Peyer's patch (tissue), 4 donors: Measurements from ENCODE around the gene LONP2.

Experiments used
- CTCF ChIP-seq, 6 experiments: fragments of 450-650 bp in 4 of 6; fragments of 200-600 bp in 2 of 6; sonication (generic) in 1 of 6; IDR thresholded peaks; one replicate each; pipeline ENCODE4 v1.5.1; 2017 to 2019; ENCODE audit warnings: antibody characterized with exemption in 6 of 6, mild to moderate bottlenecking in 3 of 6, moderate library complexity in 1 of 6
- POLR2A ChIP-seq, 2 donors: fragments of 450-650 bp; IDR thresholded peaks; one replicate each; pipeline ENCODE4 v1.5.1; 2017; ENCODE audit warnings: antibody characterized with exemption in 2 of 2, mild to moderate bottlenecking in 2 of 2, moderate library complexity in 2 of 2

GRCh38 chr16:48371393-48371780 is 127.3 kb downstream of the LONP2 start:
- no peak for TF ChIP-seq CTCF (IDR thresholded peaks at IDR 0.05)
- TF ChIP-seq POLR2A (IDR thresholded peaks at IDR 0.05) = no peak
